Lung (tissue), 12 donors: ENCODE measurements around the gene RAB3GAP2. TPM values are rescaled to one million over a fixed set of nuclear protein-coding genes. Genes with fewer than 3 reads are reported as not detected.
A peak's percentile ranks its signal among the peaks of the same experiment; 100 is the strongest.

Experiments
- ATAC-seq: fragments of 200-7000 bp; cut with Tn5 transposase; one replicate; pipeline ENCODE4 v1.9.1; 2020; ENCODE audit warnings: moderate number of reproducible peaks; ENCODE audit not compliant: insufficient read depth, low FRiP score
- DNase-seq, 3 donors: peaks; one replicate each; pipeline ENCODE4 v3.0.0-alpha.2; 2013 to 2017
- H3K27ac ChIP-seq, 2 donors: one replicate each; pipeline ENCODE4 v1.5.1; 2013; ENCODE audit warnings: mild to moderate bottlenecking in 2 of 2, moderate library complexity in 2 of 2, control low read depth in 1 of 2, inconsistent platforms in 1 of 2, low read depth in 1 of 2, low read length in 1 of 2
- H3K27me3 ChIP-seq, 3 donors: one replicate each; pipeline ENCODE4 v1.5.1; 2013; ENCODE audit warnings: low read length in 2 of 3; ENCODE audit not compliant: control insufficient read depth in 3 of 3, insufficient read depth in 3 of 3
- H3K36me3 ChIP-seq, 4 donors: one replicate each; pipeline ENCODE4 v1.5.1; 2013; ENCODE audit warnings: low read length in 4 of 4, mild to moderate bottlenecking in 1 of 4, moderate library complexity in 1 of 4; ENCODE audit not compliant: control insufficient read depth in 4 of 4, insufficient read depth in 4 of 4
- H3K4me1 ChIP-seq, 5 donors: one replicate each; pipeline ENCODE4 v1.5.1; 2013; ENCODE audit warnings: low read length in 5 of 5, mild to moderate bottlenecking in 2 of 5, moderate library complexity in 1 of 5; ENCODE audit not compliant: control insufficient read depth in 5 of 5, insufficient read depth in 5 of 5
- H3K4me3 ChIP-seq: one replicate; pipeline ENCODE4 v1.5.1; 2013; ENCODE audit warnings: mild to moderate bottlenecking, control low read depth, moderate library complexity
- H3K9ac ChIP-seq, 2 donors: one replicate each; pipeline ENCODE4 v1.5.1; 2013; ENCODE audit warnings: low read length in 2 of 2, control low read depth in 1 of 2; ENCODE audit not compliant: insufficient read depth in 1 of 2
- H3K9me3 ChIP-seq, 4 donors: one replicate each; pipeline ENCODE4 v1.5.1; 2013; ENCODE audit warnings: low read length in 3 of 4, mild to moderate bottlenecking in 1 of 4, moderate library complexity in 1 of 4; ENCODE audit not compliant: control insufficient read depth in 4 of 4, insufficient read depth in 3 of 4
- WGBS, 2 donors: extraction: QIAGEN DNeasy Blood & Tissue Kit; methylation state at CpG; one replicate each; pipeline ENCODE4 v1.1.7; 2013; 5-methylcytosine and 5-hydroxymethylcytosine counted together
- polyA plus RNA-seq, 2 donors: library from polyadenylated mRNA; stranded (reverse); fragments of 200-250 nt; gene quantifications; one replicate each; pipeline ENCODE4 v1.2.1, GENCODE V29; 2013
- total RNA-seq, 2 donors: library from RNA; depleted of rRNA in 1 of 2; stranded (reverse); fragments of >200 nt in 1 of 2; gene quantifications; one replicate each; pipeline ENCODE4 v1.2.1, GENCODE V29; 2014 to 2021
- TF ChIP-seq, protein P1 (sequence below): IDR thresholded peaks from 2 replicates; pipeline ENCODE4 v1.5.1; 2012; ENCODE audit warnings: mild to moderate bottlenecking; ENCODE audit errors: control extremely low read depth, extremely low read depth
- donor health status: control.
- donor health status: control.
- donor health status: Bipolar disorder and iron deficiency.
- donor health status: healthy.
- donor health status: DM: yes; HTN: yes; CAD: no.

RAB3GAP2 gene
- total and polyA plus RNA-seq, 4 donors = 7.5 to 37.5 (median 23.2) TPM

DNA sequence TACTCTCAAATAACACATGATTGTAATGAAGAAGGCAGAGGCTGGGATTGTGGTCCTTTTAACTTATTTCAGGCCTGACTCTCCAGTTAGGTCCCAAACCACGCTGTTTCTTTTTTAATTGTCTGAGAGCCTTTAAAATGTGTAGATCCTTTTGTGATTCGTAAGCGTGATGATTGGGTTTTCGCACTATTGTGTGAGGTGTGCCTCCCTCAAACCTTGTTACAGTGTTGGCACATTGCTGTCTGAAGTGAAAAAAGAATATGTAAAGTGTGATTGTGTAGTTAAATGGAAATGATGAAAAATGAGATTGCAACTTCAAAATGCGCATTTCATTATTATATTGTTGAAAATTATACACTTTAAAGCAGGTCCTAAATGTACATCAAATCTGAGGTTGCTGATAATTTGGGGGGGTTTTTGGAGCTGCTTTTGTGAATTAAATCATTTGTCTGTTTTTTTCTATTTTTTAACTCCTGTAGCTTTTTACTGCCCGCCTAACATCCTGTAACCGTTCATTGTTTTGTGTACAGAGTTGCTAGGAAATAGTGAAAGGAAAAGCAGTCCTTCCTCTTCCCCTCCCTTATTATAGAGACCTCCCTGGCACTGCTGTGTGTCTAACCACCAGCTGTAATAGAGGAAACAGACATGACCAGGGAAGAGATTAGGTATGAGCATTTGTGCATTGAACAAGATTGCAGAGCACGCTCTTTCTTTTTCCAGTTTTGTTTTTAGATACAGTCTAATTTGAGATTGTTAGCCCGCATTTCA lies 135.1 kb downstream of the RAB3GAP2 start:
- Histone ChIP-seq H3K4me1 (no peaks in the 10 kb centered on the region), H3K9ac (no peak overlapping the region), H3K36me3 (peaks cover 16 to 37% (median 31%) of the 10 kb centered on the region in 4 donors), H3K9me3 (no peaks in the 10 kb centered on the region), H3K27ac (peak overlapping the region in 1 of 2 donors; percentile 33), H3K27me3 (no peaks in the 10 kb centered on the region), H3K4me3 (no peak overlapping the region)
- no peak for ATAC-seq
- peak in 2 of 3 donors; percentile 40 to 46 for DNase-seq
- WGBS, 2 donors = 54 to 58% methylated on average over 9 of the region's 9 CpGs
- TF ChIP-seq, protein P1, sequence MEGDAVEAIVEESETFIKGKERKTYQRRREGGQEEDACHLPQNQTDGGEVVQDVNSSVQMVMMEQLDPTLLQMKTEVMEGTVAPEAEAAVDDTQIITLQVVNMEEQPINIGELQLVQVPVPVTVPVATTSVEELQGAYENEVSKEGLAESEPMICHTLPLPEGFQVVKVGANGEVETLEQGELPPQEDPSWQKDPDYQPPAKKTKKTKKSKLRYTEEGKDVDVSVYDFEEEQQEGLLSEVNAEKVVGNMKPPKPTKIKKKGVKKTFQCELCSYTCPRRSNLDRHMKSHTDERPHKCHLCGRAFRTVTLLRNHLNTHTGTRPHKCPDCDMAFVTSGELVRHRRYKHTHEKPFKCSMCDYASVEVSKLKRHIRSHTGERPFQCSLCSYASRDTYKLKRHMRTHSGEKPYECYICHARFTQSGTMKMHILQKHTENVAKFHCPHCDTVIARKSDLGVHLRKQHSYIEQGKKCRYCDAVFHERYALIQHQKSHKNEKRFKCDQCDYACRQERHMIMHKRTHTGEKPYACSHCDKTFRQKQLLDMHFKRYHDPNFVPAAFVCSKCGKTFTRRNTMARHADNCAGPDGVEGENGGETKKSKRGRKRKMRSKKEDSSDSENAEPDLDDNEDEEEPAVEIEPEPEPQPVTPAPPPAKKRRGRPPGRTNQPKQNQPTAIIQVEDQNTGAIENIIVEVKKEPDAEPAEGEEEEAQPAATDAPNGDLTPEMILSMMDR = no peak

GRCh38 chr1:220135755-220136154 lies 136.5 kb downstream of the RAB3GAP2 start:
- Histone ChIP-seq H3K27me3 (no peaks in the 10 kb centered on the region), H3K4me3 (no peak overlapping the region), H3K27ac (no peak overlapping the region), H3K36me3 (peaks cover 16 to 25% (median 19%) of the 10 kb centered on the region in 4 donors), H3K4me1 (no peaks in the 10 kb centered on the region), H3K9me3 (no peaks in the 10 kb centered on the region), H3K9ac (no peak overlapping the region)
- TF ChIP-seq, protein P1 = no peak
- DNase-seq (no peak), ATAC-seq (no peak)
- WGBS, 2 donors = 94 to 100% methylated on average over 2 of the region's 2 CpGs

DNA sequence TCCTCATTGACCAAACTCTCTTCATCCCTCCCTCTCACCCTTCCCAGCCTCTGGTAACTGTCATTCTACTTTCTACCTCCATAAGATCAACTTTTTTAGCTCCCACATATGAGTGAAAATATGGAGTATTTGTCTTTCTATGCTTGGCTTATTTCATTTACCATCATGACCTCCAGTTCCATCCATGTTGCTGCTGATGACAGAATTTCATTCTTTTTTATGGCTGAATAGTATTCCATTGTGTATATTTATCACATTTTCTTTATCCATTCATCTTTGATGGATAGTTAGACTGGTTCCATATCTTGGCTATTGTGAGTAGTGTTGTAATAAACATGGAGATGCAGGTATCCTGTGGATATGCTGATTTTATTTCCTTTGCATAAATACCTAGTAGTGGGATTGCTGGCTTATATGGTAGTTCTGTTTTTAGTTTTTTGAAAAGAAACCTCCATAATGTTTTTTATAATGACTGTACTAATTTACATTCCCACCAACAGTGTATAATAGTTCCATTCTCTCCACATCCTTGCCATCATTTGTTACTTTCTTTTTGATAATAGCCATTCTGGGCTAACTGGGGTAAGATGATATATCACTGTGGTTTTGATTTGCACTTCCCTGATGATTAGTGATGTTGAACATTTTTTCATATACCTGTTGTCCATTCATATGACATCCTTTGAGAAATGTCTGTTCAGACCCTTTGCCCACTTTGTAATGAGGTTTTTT lies 142.6 kb downstream of the RAB3GAP2 start:
- ATAC-seq (no peak), DNase-seq (no peak)
- TF ChIP-seq, protein P1 = no peak
- Histone ChIP-seq H3K9me3 (no peaks in the 10 kb centered on the region), H3K36me3 (peaks cover 5 to 20% (median 15%) of the 10 kb centered on the region in 4 donors), H3K27me3 (no peaks in the 10 kb centered on the region), H3K9ac (no peak overlapping the region), H3K27ac (no peak overlapping the region), H3K4me3 (no peak overlapping the region), H3K4me1 (no peaks in the 10 kb centered on the region)
